Fibroblast of lung (primary cell): ENCODE results near the gene APOL3. TPM values are rescaled to one million over a fixed set of nuclear protein-coding genes. Genes with fewer than 3 reads are reported as not detected.
"Not testable (repeated sequence)": the region's sequence is repeated elsewhere in the genome, so short reads cannot be mapped to it uniquely, and the experiment has no call there.

Experiments used
- DNase-seq, 2 donors: peaks; one replicate each; pipeline versions ENCODE4 v3.0.0 to v3.0.0-alpha.2; 2010; ENCODE audit warnings: low read depth in 2 of 2
- H2AFZ ChIP-seq: 2 replicates; pipeline ENCODE4 v1.5.1; 2012; ENCODE audit warnings: low read length, control low read depth, inconsistent platforms
- H3K27ac ChIP-seq: 2 replicates; pipeline ENCODE4 v1.5.1; 2011; ENCODE audit warnings: low read length, control low read depth; ENCODE audit not compliant: insufficient read depth
- H3K27me3 ChIP-seq: 2 replicates; pipeline ENCODE4 v1.5.1; 2011; ENCODE audit warnings: mild to moderate bottlenecking, low read length; ENCODE audit not compliant: control insufficient read depth, insufficient read depth
- H3K36me3 ChIP-seq: 2 replicates; pipeline ENCODE4 v1.5.1; 2011; ENCODE audit warnings: low read length; ENCODE audit not compliant: control insufficient read depth, insufficient read depth
- H3K4me1 ChIP-seq: 2 replicates; pipeline ENCODE4 v1.5.1; 2011; ENCODE audit warnings: low read length; ENCODE audit not compliant: control insufficient read depth, insufficient read depth; ENCODE audit errors: extremely low read depth
- H3K4me2 ChIP-seq: 2 replicates; pipeline ENCODE4 v1.5.1; 2011; ENCODE audit warnings: low read length, control low read depth; ENCODE audit not compliant: insufficient read depth; ENCODE audit errors: extremely low read depth
- H3K4me3 ChIP-seq, 4 experiments: fragments of 200-600 bp in 1 of 4; sonication (generic) in 1 of 4; replicated peaks in 1 of 4; 2 replicates each; pipeline ENCODE4 v1.5.1; 2011 to 2016; ENCODE audit warnings: low read length in 4 of 4, low read depth in 3 of 4, mild to moderate bottlenecking in 3 of 4, control low read depth in 2 of 4, inconsistent platforms in 1 of 4, mixed read lengths in 1 of 4; ENCODE audit not compliant: insufficient read depth in 1 of 4; ENCODE audit errors: control extremely low read depth in 1 of 4
- H3K79me2 ChIP-seq: 2 replicates; pipeline ENCODE4 v1.5.1; 2012; ENCODE audit warnings: mild to moderate bottlenecking, low read length, inconsistent platforms; ENCODE audit not compliant: control insufficient read depth, insufficient read depth
- H3K9ac ChIP-seq: 2 replicates; pipeline ENCODE4 v1.5.1; 2011; ENCODE audit warnings: mild to moderate bottlenecking, low read length, control low read depth; ENCODE audit not compliant: insufficient read depth
- H3K9me3 ChIP-seq: 2 replicates; pipeline ENCODE4 v1.5.1; 2012; ENCODE audit warnings: low read depth, low read length; ENCODE audit not compliant: control insufficient read depth, insufficient read depth
- H4K20me1 ChIP-seq: 2 replicates; pipeline ENCODE4 v1.5.1; 2011; ENCODE audit warnings: low read length; ENCODE audit not compliant: control insufficient read depth, insufficient read depth; ENCODE audit errors: extremely low read depth
- CTCF ChIP-seq, 2 donors: IDR thresholded peaks in 1 of 2; conservative IDR thresholded peaks in 1 of 2; 1 replicate in 1 of 2; 2 replicates in 1 of 2; pipeline ENCODE4 v1.5.1; 2011 to 2012; ENCODE audit warnings: low read length in 2 of 2, control low read depth in 1 of 2, inconsistent platforms in 1 of 2, low read depth in 1 of 2, mild to moderate bottlenecking in 1 of 2
- EZH2 ChIP-seq: IDR thresholded peaks from 2 replicates; pipeline ENCODE4 v1.5.1; 2012; ENCODE audit warnings: low read length, control low read depth, mild to moderate bottlenecking; ENCODE audit errors: missing control alignments
- polyA plus RNA-seq, 2 donors: library from polyadenylated mRNA; depleted of rRNA in 1 of 2; stranded (reverse) in 1 of 2; unstranded in 1 of 2; fragments of >200 nt; gene quantifications; 2 replicates each; pipeline ENCODE4 v1.2.1, GENCODE V29; 2011 to 2012; ENCODE audit warnings: missing spikeins in 1 of 2
- total RNA-seq: library from RNA; depleted of rRNA; stranded (reverse); fragments of >200 nt; gene quantifications from 2 replicates; pipeline ENCODE4 v1.2.1, GENCODE V29; 2014

APOL3 gene
- total and polyA plus RNA-seq, 2 donors (not counting 1 experiment from before 2014, with no cell fraction given): 22.5 to 42.3 TPM

GRCh38 chr22:36164621-36165020 lies 4.1 kb upstream of the APOL3 start:
- Histone ChIP-seq H3K27me3 (peaks cover 2% of the 10 kb centered on the region), H3K36me3 (no peaks in the 10 kb centered on the region), H2AFZ (no peak overlapping the region), H3K27ac (no peak overlapping the region), H3K4me3 (no peak overlapping the region), H3K9me3 (no peaks in the 10 kb centered on the region), H3K4me1 (no peaks in the 10 kb centered on the region), H3K9ac (no peak overlapping the region), H3K4me2 (no peak overlapping the region), H4K20me1 (no peaks in the 10 kb centered on the region), H3K79me2 (no peaks in the 10 kb centered on the region)
- TF ChIP-seq EZH2: no peak
- TF ChIP-seq CTCF (conservative IDR thresholded peaks at IDR 0.05 in 1 of 2, IDR thresholded peaks at IDR 0.05 in 1 of 2; ENCODE audit: low read depth in 1 of 2, low read length in 2 of 2): no peak
- no peak for DNase-seq

DNA sequence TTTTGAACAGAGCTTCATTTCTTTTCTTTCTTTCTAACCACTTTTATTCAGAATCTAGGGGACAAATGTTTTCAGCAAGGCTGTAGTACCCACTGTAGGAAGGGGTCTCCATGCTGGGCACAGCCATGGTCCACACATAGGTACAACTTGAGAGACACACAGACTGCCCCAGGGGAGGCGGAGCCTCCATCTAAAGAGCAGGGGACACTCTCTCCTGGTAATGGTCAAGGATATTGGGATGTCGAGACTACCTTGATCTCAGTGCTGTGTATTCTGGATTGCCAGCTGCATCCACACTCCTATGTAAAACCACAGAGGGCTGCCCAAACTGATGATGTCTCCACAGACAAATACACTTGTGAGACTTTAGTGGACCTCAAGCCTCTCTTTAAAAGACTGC lies 2.9 kb upstream of the APOL3 start:
- no peaks in the 10 kb centered on the region for H4K20me1 ChIP-seq
- H3K27ac ChIP-seq: no peak overlapping the region
- no peaks in the 10 kb centered on the region for H3K36me3 ChIP-seq
- H3K79me2 ChIP-seq: no peaks in the 10 kb centered on the region
- peaks cover 2% of the 10 kb centered on the region for H3K27me3 ChIP-seq
- H3K4me1 ChIP-seq: peaks cover 2% of the 10 kb centered on the region
- no peak overlapping the region for H3K9ac ChIP-seq
- no peak for TF ChIP-seq EZH2
- no peak for TF ChIP-seq CTCF (conservative IDR thresholded peaks at IDR 0.05 in 1 of 2, IDR thresholded peaks at IDR 0.05 in 1 of 2; ENCODE audit: low read depth in 1 of 2, low read length in 2 of 2)
- DNase-seq: no peak
- H3K4me2 ChIP-seq: no peak overlapping the region
- H2AFZ ChIP-seq: no peak overlapping the region
- no peak overlapping the region for H3K4me3 ChIP-seq
- no peaks in the 10 kb centered on the region for H3K9me3 ChIP-seq

DNA sequence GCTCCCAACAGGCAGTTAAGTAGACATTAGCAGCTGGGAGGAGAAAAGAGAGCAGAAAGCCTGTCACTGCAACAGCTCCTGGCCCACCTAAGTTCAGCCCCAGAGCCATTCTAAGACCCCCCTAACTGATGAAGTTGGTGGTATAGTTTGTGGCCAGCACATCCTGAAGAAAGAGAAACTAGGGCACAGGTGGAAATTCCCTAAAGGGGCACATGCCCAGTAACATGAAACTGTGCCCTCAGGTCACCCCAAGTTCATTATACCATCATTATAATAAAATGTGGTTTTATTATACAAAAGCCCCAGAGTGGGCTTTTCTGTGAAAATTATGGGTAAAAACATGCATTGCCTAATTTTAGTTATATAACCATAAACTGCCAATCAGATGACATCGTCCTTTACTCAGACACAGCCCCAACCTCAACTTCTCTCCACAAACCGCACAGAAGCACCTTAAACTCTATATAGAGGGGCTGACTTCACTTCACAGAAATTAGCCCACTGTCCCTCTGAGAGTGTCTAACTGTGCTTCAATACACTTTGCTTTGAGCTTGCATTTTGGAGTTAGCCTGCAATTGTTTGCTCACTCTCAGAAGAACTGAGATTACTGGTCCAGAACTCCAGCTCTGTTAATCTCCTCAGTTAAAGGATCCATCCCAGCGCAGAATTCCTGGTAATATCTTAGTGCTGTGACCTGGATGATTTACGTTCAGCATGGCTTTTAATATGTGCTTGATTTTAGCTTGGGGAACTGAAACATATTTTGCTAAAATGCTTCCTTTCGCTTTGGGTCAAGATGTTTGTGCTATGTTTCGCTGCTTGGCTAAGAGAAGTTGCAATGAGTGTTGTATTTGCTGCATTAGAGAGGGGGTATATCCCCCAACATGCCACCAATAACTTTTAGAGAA lies 1.8 kb upstream of the APOL3 start:
- Histone ChIP-seq H3K9ac (no peak overlapping the region), H2AFZ (no peak overlapping the region), H3K36me3 (no peaks in the 10 kb centered on the region), H3K4me3 (no peak overlapping the region), H3K27me3 (peaks cover 2% of the 10 kb centered on the region), H4K20me1 (no peaks in the 10 kb centered on the region), H3K4me1 (peaks cover 4% of the 10 kb centered on the region), H3K9me3 (no peaks in the 10 kb centered on the region), H3K79me2 (no peaks in the 10 kb centered on the region), H3K4me2 (no peak overlapping the region), H3K27ac (no peak overlapping the region)
- no peak for TF ChIP-seq EZH2
- TF ChIP-seq CTCF (conservative IDR thresholded peaks at IDR 0.05 in 1 of 2, IDR thresholded peaks at IDR 0.05 in 1 of 2; ENCODE audit: low read depth in 1 of 2, low read length in 2 of 2): no peak
- peak in 1 of 2 donors; percentile 22 for DNase-seq

DNA sequence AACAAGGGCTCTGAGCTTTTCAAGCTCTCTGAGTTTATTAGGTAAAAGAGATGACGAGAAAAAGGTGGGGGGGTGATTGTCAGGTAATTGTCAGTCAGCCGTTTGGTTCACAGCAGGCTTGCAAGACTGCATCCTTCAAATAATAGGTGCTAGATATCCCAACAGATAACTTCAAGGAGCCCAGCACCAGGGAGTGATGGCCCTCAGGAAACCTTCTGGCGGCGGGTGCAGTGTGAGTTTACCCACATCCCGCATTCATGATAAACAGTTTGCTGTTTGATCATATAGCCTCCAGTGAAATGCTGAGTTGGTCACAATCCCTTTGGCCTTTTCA lies 1.2 kb upstream of the APOL3 start:
- not testable (repeated sequence) for H3K9me3 ChIP-seq, H3K4me2 ChIP-seq, H4K20me1 ChIP-seq, DNase-seq, H3K9ac ChIP-seq, H3K27ac ChIP-seq, H3K4me3 ChIP-seq, H3K79me2 ChIP-seq, H3K27me3 ChIP-seq, H3K36me3 ChIP-seq, H2AFZ ChIP-seq, H3K4me1 ChIP-seq
